ENCODE results near the gene GDF9. TPM values are rescaled to one million over a fixed set of nuclear protein-coding genes. Genes with fewer than 3 reads are reported as not detected.
A peak's percentile ranks its signal among the peaks of the same experiment; 100 is the strongest.

GDF9 gene
- total RNA-seq (2021; ENCODE audit: unreplicated experiment) (0.54 TPM), Bru-seq, nascent RNA (percentile 45 among the genes with signal in this experiment), BruChase-seq, experiment 1, labeled RNA remaining after a 2-hour chase (percentile 41 among the genes with signal in this experiment), BruChase-seq, experiment 2, labeled RNA remaining after a 6-hour chase (percentile 40 among the genes with signal in this experiment)
- 0.51 TPM for polyA plus RNA-seq (2012; ENCODE audit: insufficient read length)
- long read RNA-seq, result 0 reads

DNA sequence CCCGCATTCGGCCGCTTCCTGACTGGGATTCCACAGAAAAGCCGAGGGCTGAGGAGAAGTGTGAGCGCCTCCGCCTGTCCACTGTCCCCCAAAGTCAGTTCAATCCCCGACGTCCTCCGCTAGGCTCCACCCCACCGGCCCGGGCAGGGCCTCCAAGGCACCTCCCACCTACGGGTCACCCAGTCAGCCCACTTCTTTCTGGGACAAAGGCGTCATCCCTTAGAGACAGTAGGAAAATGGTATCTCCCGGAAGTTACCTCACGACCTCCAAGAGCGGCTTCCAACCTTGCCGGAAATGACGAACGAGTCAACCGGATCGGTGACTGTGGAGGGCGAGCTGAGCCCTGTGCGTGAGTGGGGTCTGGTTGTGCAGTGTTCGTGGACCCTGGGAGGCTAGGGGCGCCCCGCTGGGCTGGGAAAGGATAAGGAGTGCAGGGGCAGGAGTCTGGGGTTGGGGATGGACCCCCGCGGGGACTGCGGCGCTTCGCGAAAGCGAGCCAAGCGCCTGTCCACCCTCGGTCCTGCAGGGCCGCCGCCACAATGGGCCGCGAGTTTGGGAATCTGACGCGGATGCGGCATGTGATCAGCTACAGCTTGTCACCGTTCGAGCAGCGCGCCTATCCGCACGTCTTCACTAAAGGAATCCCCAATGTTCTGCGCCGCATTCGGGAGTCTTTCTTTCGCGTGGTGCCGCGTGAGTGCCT lies at the start of gene GDF9, which contains the start of gene UQCRQ:
TSS of gene GDF9 (minus strand) at position 128 of the 704 bp plus-strand sequence. CDS start 1,936 bp downstream, outside the sequence.
TSS of gene UQCRQ (plus strand) at position 301 of the 704 bp plus-strand sequence. CDS start at position 541, 240 bp downstream.
- peaks cover 12% of the 10 kb centered on the region for H3K36me3 ChIP-seq (ENCODE audit: control insufficient read depth, insufficient read depth, low read length)
- ChIA-PET POLR2A (interaction anchor here (0.6 to 1.1 kb wide), 2 partner anchors 9 to 95 kb away, joined by 3 to 4 read pairs; no protein-coding TSS in a partner anchor), CTCF (interaction anchor here (0.5 to 0.7 kb wide), 3 partner anchors 27 to 366 kb away, joined by 3 read pairs; no protein-coding TSS in a partner anchor)
- H3K27me3 ChIP-seq (ENCODE audit: control insufficient read depth, insufficient read depth, low read length), result no peaks in the 10 kb centered on the region
- intact Hi-C loops (cut with micrococcal nuclease; ENCODE audit: unreplicated experiment), result no loop called here
- H3K27ac ChIP-seq (ENCODE audit: low read length), result peak within 1 kb of the TSS; percentile 94
- peaks cover 17% of the 10 kb centered on the region for H3K4me1 ChIP-seq (ENCODE audit: control insufficient read depth, insufficient read depth, low read length)
- TF ChIP-seq TCF7L2 (IDR thresholded peaks at IDR 0.05; ENCODE audit: low read depth, low read length) (no peak), POLR2AphosphoS5 (IDR thresholded peaks at IDR 0.05; ENCODE audit: low read depth, low read length) (peak; percentile 96), SIN3A (IDR thresholded peaks at IDR 0.05; ENCODE audit: borderline replicate concordance, insufficient read depth, low read depth, low read length) (peak; percentile 88; the same call in 1 of the 2 replicates)
- TF ChIP-seq, protein P1, sequence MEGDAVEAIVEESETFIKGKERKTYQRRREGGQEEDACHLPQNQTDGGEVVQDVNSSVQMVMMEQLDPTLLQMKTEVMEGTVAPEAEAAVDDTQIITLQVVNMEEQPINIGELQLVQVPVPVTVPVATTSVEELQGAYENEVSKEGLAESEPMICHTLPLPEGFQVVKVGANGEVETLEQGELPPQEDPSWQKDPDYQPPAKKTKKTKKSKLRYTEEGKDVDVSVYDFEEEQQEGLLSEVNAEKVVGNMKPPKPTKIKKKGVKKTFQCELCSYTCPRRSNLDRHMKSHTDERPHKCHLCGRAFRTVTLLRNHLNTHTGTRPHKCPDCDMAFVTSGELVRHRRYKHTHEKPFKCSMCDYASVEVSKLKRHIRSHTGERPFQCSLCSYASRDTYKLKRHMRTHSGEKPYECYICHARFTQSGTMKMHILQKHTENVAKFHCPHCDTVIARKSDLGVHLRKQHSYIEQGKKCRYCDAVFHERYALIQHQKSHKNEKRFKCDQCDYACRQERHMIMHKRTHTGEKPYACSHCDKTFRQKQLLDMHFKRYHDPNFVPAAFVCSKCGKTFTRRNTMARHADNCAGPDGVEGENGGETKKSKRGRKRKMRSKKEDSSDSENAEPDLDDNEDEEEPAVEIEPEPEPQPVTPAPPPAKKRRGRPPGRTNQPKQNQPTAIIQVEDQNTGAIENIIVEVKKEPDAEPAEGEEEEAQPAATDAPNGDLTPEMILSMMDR (IDR thresholded peaks at IDR 0.05), result peak; percentile 37
- TF ChIP-seq, protein P2, sequence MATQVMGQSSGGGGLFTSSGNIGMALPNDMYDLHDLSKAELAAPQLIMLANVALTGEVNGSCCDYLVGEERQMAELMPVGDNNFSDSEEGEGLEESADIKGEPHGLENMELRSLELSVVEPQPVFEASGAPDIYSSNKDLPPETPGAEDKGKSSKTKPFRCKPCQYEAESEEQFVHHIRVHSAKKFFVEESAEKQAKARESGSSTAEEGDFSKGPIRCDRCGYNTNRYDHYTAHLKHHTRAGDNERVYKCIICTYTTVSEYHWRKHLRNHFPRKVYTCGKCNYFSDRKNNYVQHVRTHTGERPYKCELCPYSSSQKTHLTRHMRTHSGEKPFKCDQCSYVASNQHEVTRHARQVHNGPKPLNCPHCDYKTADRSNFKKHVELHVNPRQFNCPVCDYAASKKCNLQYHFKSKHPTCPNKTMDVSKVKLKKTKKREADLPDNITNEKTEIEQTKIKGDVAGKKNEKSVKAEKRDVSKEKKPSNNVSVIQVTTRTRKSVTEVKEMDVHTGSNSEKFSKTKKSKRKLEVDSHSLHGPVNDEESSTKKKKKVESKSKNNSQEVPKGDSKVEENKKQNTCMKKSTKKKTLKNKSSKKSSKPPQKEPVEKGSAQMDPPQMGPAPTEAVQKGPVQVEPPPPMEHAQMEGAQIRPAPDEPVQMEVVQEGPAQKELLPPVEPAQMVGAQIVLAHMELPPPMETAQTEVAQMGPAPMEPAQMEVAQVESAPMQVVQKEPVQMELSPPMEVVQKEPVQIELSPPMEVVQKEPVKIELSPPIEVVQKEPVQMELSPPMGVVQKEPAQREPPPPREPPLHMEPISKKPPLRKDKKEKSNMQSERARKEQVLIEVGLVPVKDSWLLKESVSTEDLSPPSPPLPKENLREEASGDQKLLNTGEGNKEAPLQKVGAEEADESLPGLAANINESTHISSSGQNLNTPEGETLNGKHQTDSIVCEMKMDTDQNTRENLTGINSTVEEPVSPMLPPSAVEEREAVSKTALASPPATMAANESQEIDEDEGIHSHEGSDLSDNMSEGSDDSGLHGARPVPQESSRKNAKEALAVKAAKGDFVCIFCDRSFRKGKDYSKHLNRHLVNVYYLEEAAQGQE (IDR thresholded peaks at IDR 0.05; ENCODE audit: insufficient read depth in 1 of 2, low read depth in 2 of 2, low read length in 1 of 2), result 0 out of 4 replicates have a peak, but pooled peaks of 1 of the 2 experiments have one; percentile 20
- in situ Hi-C loops (cut with HindIII; ENCODE audit: low pct_unique_long_range_greater_than_20kb, low sequenced_read_pairs), result no loop called here
- BruUV-seq (replicated peaks), result no TSS peak
- H3K9me3 ChIP-seq (ENCODE audit: control insufficient read depth, insufficient read depth, low read depth, low read length), result no peaks in the 10 kb centered on the region
- DNase-seq (ENCODE audit: low read depth, low spot score) (peak; percentile 98), ATAC-seq (peak; percentile 99)
- peak within 1 kb of the TSS; percentile 82 to 95 for H3K4me3 ChIP-seq (ENCODE audit: low read depth in 2 of 2, low read length in 2 of 2)

DNA sequence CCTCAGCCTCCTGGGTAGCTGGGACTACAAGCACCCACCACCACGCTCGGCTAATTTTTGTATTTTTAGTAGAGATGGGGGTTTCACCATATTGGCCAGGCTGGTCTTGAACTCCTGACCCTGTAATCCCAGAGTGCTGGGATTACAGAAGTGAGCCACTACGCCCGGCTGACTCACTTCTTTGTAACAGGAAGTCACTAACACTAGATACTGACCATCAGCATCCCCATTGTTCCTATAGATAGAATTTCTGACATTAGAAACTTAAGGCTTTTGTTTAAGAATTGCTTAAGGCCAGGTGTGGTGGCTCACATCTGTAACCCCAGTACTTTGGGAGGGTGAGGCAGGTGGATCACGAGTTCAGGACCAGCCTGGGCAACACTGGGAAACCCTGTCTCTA lies 49.4 kb upstream of the GDF9 start:
- ATAC-seq (no peak), DNase-seq (ENCODE audit: low read depth, low spot score) (no peak)
- Histone ChIP-seq H3K4me3 (ENCODE audit: low read depth in 2 of 2, low read length in 2 of 2) (no peak overlapping the region), H3K4me1 (ENCODE audit: control insufficient read depth, insufficient read depth, low read length) (no peaks in the 10 kb centered on the region), H3K27ac (ENCODE audit: low read length) (no peak overlapping the region), H3K36me3 (ENCODE audit: control insufficient read depth, insufficient read depth, low read length) (peaks cover 13% of the 10 kb centered on the region), H3K27me3 (ENCODE audit: control insufficient read depth, insufficient read depth, low read length) (no peaks in the 10 kb centered on the region), H3K9me3 (ENCODE audit: control insufficient read depth, insufficient read depth, low read depth, low read length) (no peaks in the 10 kb centered on the region)
- intact Hi-C loops (cut with micrococcal nuclease; ENCODE audit: unreplicated experiment) (no loop called here), in situ Hi-C loops (cut with HindIII; ENCODE audit: low pct_unique_long_range_greater_than_20kb, low sequenced_read_pairs) (no loop called here)
- no TSS peak for BruUV-seq (replicated peaks)
- ChIA-PET POLR2A (interaction anchor here (0.5 kb wide), 1 partner anchor 1310 kb away, joined by 4 read pairs; the partner anchor contains the start of gene PPP2CA), CTCF (no interaction called here)
- TF ChIP-seq POLR2AphosphoS5 (IDR thresholded peaks at IDR 0.05; ENCODE audit: low read depth, low read length) (no peak), TCF7L2 (IDR thresholded peaks at IDR 0.05; ENCODE audit: low read depth, low read length) (no peak)
